H9 (cell line): ENCODE measurements around the gene OPALIN. TPM values are rescaled to one million over a fixed set of nuclear protein-coding genes. Genes with fewer than 3 reads are reported as not detected.

Source experiments
- DNase-seq: peaks from one replicate; pipeline ENCODE4 v3.0.0-alpha.2; 2017
- H2AFZ ChIP-seq: one replicate; pipeline ENCODE4 v1.6.1; 2013; ENCODE audit warnings: mild to moderate bottlenecking, low read length, control low read depth, moderate library complexity
- H2AK5ac ChIP-seq: 2 replicates; pipeline ENCODE4 v1.6.1; 2013; ENCODE audit warnings: low read length, control low read depth, mixed read lengths; ENCODE audit not compliant: insufficient read length
- H2BK120ac ChIP-seq: one replicate; pipeline ENCODE4 v1.6.1; 2013; ENCODE audit warnings: low read depth, mild to moderate bottlenecking, low read length, control low read depth, inconsistent platforms; ENCODE audit not compliant: poor library complexity, severe bottlenecking
- H2BK12ac ChIP-seq: 2 replicates; pipeline ENCODE4 v1.6.1; 2013; ENCODE audit warnings: low read length, control low read depth, mixed read lengths, low read depth; ENCODE audit not compliant: insufficient read length
- H2BK15ac ChIP-seq: 2 replicates; pipeline ENCODE4 v1.6.1; 2013; ENCODE audit warnings: low read depth, low read length, control low read depth
- H2BK20ac ChIP-seq: one replicate; pipeline ENCODE4 v1.6.1; 2013; ENCODE audit warnings: low read depth, mild to moderate bottlenecking, low read length, control low read depth, inconsistent platforms; ENCODE audit not compliant: poor library complexity, severe bottlenecking
- H2BK5ac ChIP-seq: 2 replicates; pipeline ENCODE4 v1.6.1; 2013; ENCODE audit warnings: low read length, control low read depth, mixed read lengths; ENCODE audit not compliant: insufficient read length
- H3K14ac ChIP-seq: 2 replicates; pipeline ENCODE4 v1.6.1; 2013; ENCODE audit warnings: low read length, control low read depth; ENCODE audit not compliant: insufficient read depth
- H3K18ac ChIP-seq: 2 replicates; pipeline ENCODE4 v1.6.1; 2013; ENCODE audit warnings: low read depth, mild to moderate bottlenecking, mixed read lengths, low read length, control low read depth; ENCODE audit not compliant: insufficient read length
- H3K23ac ChIP-seq: 2 replicates; pipeline ENCODE4 v1.6.1; 2013; ENCODE audit warnings: low read length, control low read depth, mixed read lengths, low read depth; ENCODE audit not compliant: insufficient read length
- H3K23me2 ChIP-seq: 2 replicates; pipeline ENCODE4 v1.6.1; 2013; ENCODE audit warnings: low read depth, mild to moderate bottlenecking, mixed read lengths, low read length, control low read depth; ENCODE audit not compliant: insufficient read length, poor library complexity, severe bottlenecking
- H3K27ac ChIP-seq: 2 replicates; pipeline ENCODE4 v1.5.1; 2013; ENCODE audit warnings: low read length, control low read depth, mixed read lengths, low read depth; ENCODE audit not compliant: insufficient read length
- H3K27me3 ChIP-seq: 2 replicates; pipeline ENCODE4 v1.6.1; 2013; ENCODE audit warnings: low read length, control low read depth, inconsistent platforms; ENCODE audit not compliant: insufficient read depth
- H3K4ac ChIP-seq: 2 replicates; pipeline ENCODE4 v1.6.1; 2013; ENCODE audit warnings: low read depth, mild to moderate bottlenecking, control low read depth, inconsistent platforms, low read length, moderate library complexity
- H3K4me1 ChIP-seq: 2 replicates; pipeline ENCODE4 v1.6.1; 2013; ENCODE audit warnings: low read length, control low read depth, inconsistent platforms; ENCODE audit not compliant: insufficient read depth
- H3K4me2 ChIP-seq: 2 replicates; pipeline ENCODE4 v1.6.1; 2013; ENCODE audit warnings: low read length, control low read depth, mixed read lengths; ENCODE audit not compliant: insufficient read length, insufficient read depth
- H3K56ac ChIP-seq: 2 replicates; pipeline ENCODE4 v1.6.1; 2013; ENCODE audit warnings: low read depth, mild to moderate bottlenecking, mixed read lengths, low read length, control low read depth; ENCODE audit not compliant: insufficient read length
- H3K79me1 ChIP-seq: 2 replicates; pipeline ENCODE4 v1.6.1; 2013; ENCODE audit warnings: low read depth, mild to moderate bottlenecking, moderate library complexity, low read length, control low read depth, inconsistent platforms; ENCODE audit not compliant: insufficient read depth, poor library complexity, severe bottlenecking
- H3K79me2 ChIP-seq: 2 replicates; pipeline ENCODE4 v1.6.1; 2013; ENCODE audit warnings: low read length, control low read depth, inconsistent platforms; ENCODE audit not compliant: insufficient read depth
- H3K9ac ChIP-seq: 2 replicates; pipeline ENCODE4 v1.6.1; 2013; ENCODE audit warnings: low read length, control low read depth, mixed read lengths; ENCODE audit not compliant: insufficient read length; ENCODE audit errors: extremely low read depth
- H3K9me3 ChIP-seq: one replicate; pipeline ENCODE4 v1.6.1; 2013; ENCODE audit warnings: low read depth, low read length, inconsistent platforms; ENCODE audit not compliant: control insufficient read depth
- H3T11ph ChIP-seq: one replicate; pipeline ENCODE4 v1.6.1; 2013; ENCODE audit warnings: mild to moderate bottlenecking, low read length, control low read depth, inconsistent platforms
- H4K20me1 ChIP-seq: one replicate; pipeline ENCODE4 v1.6.1; 2013; ENCODE audit not compliant: control insufficient read depth, insufficient read length, insufficient read depth
- H4K5ac ChIP-seq: 2 replicates; pipeline ENCODE4 v1.6.1; 2013; ENCODE audit warnings: low read depth, mild to moderate bottlenecking, mixed read lengths, low read length, control low read depth; ENCODE audit not compliant: insufficient read length
- H4K8ac ChIP-seq: replicated peaks from 2 replicates; pipeline ENCODE4 v1.6.1; 2013; ENCODE audit warnings: low read length, control low read depth, mixed read lengths, low read depth; ENCODE audit not compliant: insufficient read length
- H4K91ac ChIP-seq: 2 replicates; pipeline ENCODE4 v1.6.1; 2013; ENCODE audit warnings: low read depth, mild to moderate bottlenecking, moderate library complexity, mixed read lengths, low read length, control low read depth; ENCODE audit not compliant: insufficient read length
- H3K27ac Mint-ChIP-seq, 3 experiments: 2 replicates in 2 of 3; 3 replicates in 1 of 3; pipeline ENCODE4 v1.8.0; 2020 to 2021; ENCODE audit warnings: mixed read lengths in 3 of 3, mild to moderate bottlenecking in 1 of 3, moderate library complexity in 1 of 3
- H3K27me3 Mint-ChIP-seq: 2 replicates; pipeline ENCODE4 v1.8.0; 2021; ENCODE audit warnings: low read depth, mild to moderate bottlenecking, moderate library complexity, mixed read lengths
- H3K36me3 Mint-ChIP-seq, 3 experiments: 2 replicates in 2 of 3; 3 replicates in 1 of 3; pipeline ENCODE4 v1.8.0; 2020 to 2021; ENCODE audit warnings: low read depth in 3 of 3, mixed read lengths in 3 of 3; ENCODE audit not compliant: insufficient read depth in 1 of 3
- H3K4me1 Mint-ChIP-seq, 2 experiments: 2 replicates each; pipeline ENCODE4 v1.8.0; 2020; ENCODE audit warnings: mixed read lengths in 2 of 2
- H3K4me3 Mint-ChIP-seq, 2 experiments: 2 replicates in 1 of 2; 3 replicates in 1 of 2; pipeline ENCODE4 v1.8.0; 2020 to 2021; ENCODE audit warnings: mild to moderate bottlenecking in 2 of 2, mixed read lengths in 2 of 2, moderate library complexity in 1 of 2
- H3K9me3 Mint-ChIP-seq, 2 experiments: 2 replicates in 1 of 2; 3 replicates in 1 of 2; pipeline ENCODE4 v1.8.0; 2020; ENCODE audit warnings: mild to moderate bottlenecking in 2 of 2, mixed read lengths in 2 of 2, moderate library complexity in 1 of 2
- WGBS: extraction: QIAGEN DNeasy Blood & Tissue Kit; methylation state at CpG from one replicate; pipeline ENCODE4 v1.1.7; 2013; ENCODE audit warnings: missing lambda C conversion rate, low lambda C conversion rate, mixed read lengths; ENCODE audit not compliant: insufficient read length; ENCODE audit errors: extremely low coverage; 5-methylcytosine and 5-hydroxymethylcytosine counted together
- total RNA-seq: library from RNA; stranded (reverse); gene quantifications from 2 replicates; pipeline ENCODE4 v1.2.1, GENCODE V29; 2021
- TF ChIP-seq, protein P1 (sequence below): fragments of 200-600 bp; sonication (generic); conservative IDR thresholded peaks from 3 replicates; pipeline ENCODE4 v1.8.0; 2021; ENCODE audit warnings: antibody characterized with exemption, mild to moderate bottlenecking

OPALIN gene
- total RNA-seq, 1 experiment from 2014 or later, result not detected

DNA sequence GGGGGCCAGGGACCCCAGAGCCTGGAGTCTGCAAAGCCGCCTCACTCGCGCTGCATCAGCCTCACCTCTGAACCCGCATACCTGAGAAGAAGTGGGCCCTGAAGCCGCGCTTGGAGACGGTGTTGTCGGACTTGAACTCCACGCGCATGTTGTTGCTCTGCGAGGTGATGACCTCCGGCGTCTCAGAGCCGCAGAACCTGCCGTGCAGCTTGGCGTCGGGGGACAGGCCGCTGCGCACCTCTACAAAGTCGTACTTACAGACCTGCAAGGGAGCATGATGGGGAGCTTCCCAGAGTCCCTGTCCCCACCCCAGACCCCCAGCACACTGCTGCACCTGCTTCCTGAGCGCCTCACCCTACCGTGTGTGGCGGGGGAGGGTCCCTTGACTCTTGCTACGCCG is 25.7 kb upstream of the OPALIN start:
- Mint-ChIP-seq H3K9me3 (no peaks in the 10 kb centered on the region; a peak in 2 of 5 replicates), H3K4me1 (no peaks in the 10 kb centered on the region), H3K36me3 (no peaks in the 10 kb centered on the region; a peak in 2 of 7 replicates), H3K4me3 (no peak overlapping the region), H3K27me3 (peaks cover 7% of the 10 kb centered on the region), H3K27ac (no peak overlapping the region)
- no peaks in the 10 kb centered on the region for H3K9me3 ChIP-seq
- no peak overlapping the region for H3K14ac ChIP-seq
- no peak overlapping the region for H2BK5ac ChIP-seq
- H3K27me3 ChIP-seq, result no peaks in the 10 kb centered on the region
- H3K9ac ChIP-seq, result no peak overlapping the region
- no peak overlapping the region for H4K5ac ChIP-seq
- H2BK15ac ChIP-seq, result no peak overlapping the region
- no peaks in the 10 kb centered on the region for H3K79me1 ChIP-seq
- no peak overlapping the region for H2AK5ac ChIP-seq
- no peak overlapping the region for H3K18ac ChIP-seq
- no peak overlapping the region for H3T11ph ChIP-seq
- no peak overlapping the region for H4K91ac ChIP-seq
- no CpG with 5 or more reads among the region's 25 CpGs for WGBS
- no peak overlapping the region for H3K4ac ChIP-seq
- DNase-seq, result no peak
- H3K56ac ChIP-seq, result no peak overlapping the region
- H3K79me2 ChIP-seq, result no peaks in the 10 kb centered on the region
- H3K27ac ChIP-seq, result no peak overlapping the region
- H2BK20ac ChIP-seq, result no peak overlapping the region
- TF ChIP-seq, protein P1, sequence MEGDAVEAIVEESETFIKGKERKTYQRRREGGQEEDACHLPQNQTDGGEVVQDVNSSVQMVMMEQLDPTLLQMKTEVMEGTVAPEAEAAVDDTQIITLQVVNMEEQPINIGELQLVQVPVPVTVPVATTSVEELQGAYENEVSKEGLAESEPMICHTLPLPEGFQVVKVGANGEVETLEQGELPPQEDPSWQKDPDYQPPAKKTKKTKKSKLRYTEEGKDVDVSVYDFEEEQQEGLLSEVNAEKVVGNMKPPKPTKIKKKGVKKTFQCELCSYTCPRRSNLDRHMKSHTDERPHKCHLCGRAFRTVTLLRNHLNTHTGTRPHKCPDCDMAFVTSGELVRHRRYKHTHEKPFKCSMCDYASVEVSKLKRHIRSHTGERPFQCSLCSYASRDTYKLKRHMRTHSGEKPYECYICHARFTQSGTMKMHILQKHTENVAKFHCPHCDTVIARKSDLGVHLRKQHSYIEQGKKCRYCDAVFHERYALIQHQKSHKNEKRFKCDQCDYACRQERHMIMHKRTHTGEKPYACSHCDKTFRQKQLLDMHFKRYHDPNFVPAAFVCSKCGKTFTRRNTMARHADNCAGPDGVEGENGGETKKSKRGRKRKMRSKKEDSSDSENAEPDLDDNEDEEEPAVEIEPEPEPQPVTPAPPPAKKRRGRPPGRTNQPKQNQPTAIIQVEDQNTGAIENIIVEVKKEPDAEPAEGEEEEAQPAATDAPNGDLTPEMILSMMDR, result no peak
- H3K23me2 ChIP-seq, result no peaks in the 10 kb centered on the region
- H3K23ac ChIP-seq, result no peak overlapping the region
- no peaks in the 10 kb centered on the region for H3K4me1 ChIP-seq
- no peaks in the 10 kb centered on the region for H4K20me1 ChIP-seq
- H4K8ac ChIP-seq, result no peak overlapping the region
- no peak overlapping the region for H3K4me2 ChIP-seq
- no peak overlapping the region for H2BK12ac ChIP-seq
- H2BK120ac ChIP-seq, result no peak overlapping the region
- H2AFZ ChIP-seq, result no peak overlapping the region
